ENCODE data around the gene BTBD2. TPM values are rescaled to one million over a fixed set of nuclear protein-coding genes. Genes with fewer than 3 reads are reported as not detected.

BTBD2 gene
- total and polyA plus RNA-seq, 4 experiments from 2014 or later: 2.8 to 59.4 (median 29.4) TPM

- Histone ChIP-seq H3K4me3 (ENCODE audit: low read length in 2 of 2) (no peak overlapping the region), H3K27ac (ENCODE audit: low read depth, low read length) (no peak overlapping the region), H3K27me3 (ENCODE audit: insufficient read depth, low read length) (no peaks in the 10 kb centered on the region), H3K36me3 (ENCODE audit: insufficient read depth, low read length) (peaks cover 44% of the 10 kb centered on the region), H3K9me3 (ENCODE audit: control insufficient read depth in 1 of 2, low read length in 2 of 2) (no peaks in the 10 kb centered on the region), H3K4me1 (ENCODE audit: insufficient read depth, low read length) (no peaks in the 10 kb centered on the region)
- Mint-ChIP-seq H3K27ac (peak overlapping the region in 1 of 7 donors; percentile 47), H3K4me3 (no peak overlapping the region), H3K27me3 (no peaks in the 10 kb centered on the region), H3K4me1 (no peaks in the 10 kb centered on the region), H3K36me3 (peaks cover 11 to 40% of the 10 kb centered on the region in 2 donors), H3K9me3 (no peaks in the 10 kb centered on the region)
- DNase-seq: peak in 1 of 5 donors; percentile 40
- POLR2A ChIA-PET (ENCODE audit: partially characterized antibody): no interaction called here
- CTCF ChIA-PET (ENCODE audit: partially characterized antibody): no interaction called here
- intact Hi-C loops (cut with micrococcal nuclease): no loop called here
Measured at GRCh38 chr19:1986357-1987162, 29.0 kb downstream of the BTBD2 start.

- no peak overlapping the region for H3K27ac Mint-ChIP-seq
- H3K36me3 Mint-ChIP-seq: peaks cover 12 to 40% of the 10 kb centered on the region in 2 donors
- intact Hi-C loops (cut with micrococcal nuclease): no loop called here
- ChIA-PET CTCF (ENCODE audit: partially characterized antibody) (no interaction called here), POLR2A (ENCODE audit: partially characterized antibody) (no interaction called here)
- Histone ChIP-seq H3K27me3 (ENCODE audit: insufficient read depth, low read length) (no peaks in the 10 kb centered on the region), H3K4me3 (ENCODE audit: low read length in 2 of 2) (no peak overlapping the region), H3K4me1 (ENCODE audit: insufficient read depth, low read length) (no peaks in the 10 kb centered on the region), H3K36me3 (ENCODE audit: insufficient read depth, low read length) (peaks cover 44% of the 10 kb centered on the region), H3K9me3 (ENCODE audit: control insufficient read depth in 1 of 2, low read length in 2 of 2) (no peaks in the 10 kb centered on the region), H3K27ac (ENCODE audit: low read depth, low read length) (no peak overlapping the region)
- H3K4me1 Mint-ChIP-seq: no peaks in the 10 kb centered on the region
- no peaks in the 10 kb centered on the region for H3K9me3 Mint-ChIP-seq
- no peak overlapping the region for H3K4me3 Mint-ChIP-seq
- no peaks in the 10 kb centered on the region for H3K27me3 Mint-ChIP-seq
- DNase-seq: no peak
Measured at GRCh38 chr19:1985588-1986356, 29.7 kb downstream of the BTBD2 start.

GRCh38 chr19:1984357-1984756, 31.2 kb downstream of the BTBD2 start:
- no peaks in the 10 kb centered on the region for H3K27me3 ChIP-seq (ENCODE audit: insufficient read depth, low read length)
- DNase-seq: peak in 1 of 5 donors; percentile 3

GRCh38 chr19:1981253-1981652, 34.3 kb downstream of the BTBD2 start:
- intact Hi-C loops (cut with micrococcal nuclease): no loop called here
- no peaks in the 10 kb centered on the region for H3K4me1 ChIP-seq (ENCODE audit: insufficient read depth, low read length)
- no peaks in the 10 kb centered on the region for H3K9me3 ChIP-seq (ENCODE audit: control insufficient read depth in 1 of 2, low read length in 2 of 2)
- H3K36me3 ChIP-seq (ENCODE audit: insufficient read depth, low read length): peaks cover 36% of the 10 kb centered on the region
- peaks cover 12 to 29% of the 10 kb centered on the region in 2 donors for H3K36me3 Mint-ChIP-seq
- no peak for DNase-seq
- no peak overlapping the region for H3K4me3 ChIP-seq (ENCODE audit: low read length in 2 of 2)
- ChIA-PET CTCF (ENCODE audit: partially characterized antibody) (interaction anchor here (0.8 kb wide), 1 partner anchor 11 kb away, joined by 3 read pairs; no protein-coding TSS in a partner anchor), POLR2A (ENCODE audit: partially characterized antibody) (interaction anchor here (0.9 kb wide), 1 partner anchor 80 kb away, joined by 3 read pairs; no protein-coding TSS in a partner anchor)
- no peaks in the 10 kb centered on the region for H3K27me3 ChIP-seq (ENCODE audit: insufficient read depth, low read length)
- no peak overlapping the region for H3K27ac ChIP-seq (ENCODE audit: low read depth, low read length)
- H3K4me1 Mint-ChIP-seq: no peaks in the 10 kb centered on the region
- H3K27ac Mint-ChIP-seq: no peak overlapping the region
- no peaks in the 10 kb centered on the region for H3K27me3 Mint-ChIP-seq
- no peak overlapping the region for H3K4me3 Mint-ChIP-seq
- H3K9me3 Mint-ChIP-seq: no peaks in the 10 kb centered on the region

More at GRCh38 chr19:1984357-1984756, 31.2 kb downstream of the BTBD2 start:
- Mint-ChIP-seq H3K36me3 (peaks cover 12 to 40% of the 10 kb centered on the region in 2 donors), H3K27me3 (no peaks in the 10 kb centered on the region), H3K9me3 (no peaks in the 10 kb centered on the region), H3K4me3 (no peak overlapping the region), H3K27ac (no peak overlapping the region), H3K4me1 (no peaks in the 10 kb centered on the region)
- Histone ChIP-seq H3K4me3 (ENCODE audit: low read length in 2 of 2) (no peak overlapping the region), H3K4me1 (ENCODE audit: insufficient read depth, low read length) (no peaks in the 10 kb centered on the region), H3K27ac (ENCODE audit: low read depth, low read length) (no peak overlapping the region), H3K9me3 (ENCODE audit: control insufficient read depth in 1 of 2, low read length in 2 of 2) (no peaks in the 10 kb centered on the region), H3K36me3 (ENCODE audit: insufficient read depth, low read length) (peaks cover 46% of the 10 kb centered on the region)
- POLR2A ChIA-PET (ENCODE audit: partially characterized antibody): no interaction called here
- intact Hi-C loops (cut with micrococcal nuclease): no loop called here
- CTCF ChIA-PET (ENCODE audit: partially characterized antibody): no interaction called here

- no peaks in the 10 kb centered on the region for H3K4me1 ChIP-seq (ENCODE audit: insufficient read depth, low read length)
- H3K27me3 Mint-ChIP-seq: no peaks in the 10 kb centered on the region
- POLR2A ChIA-PET (ENCODE audit: partially characterized antibody): interaction anchor here (0.9 kb wide), 1 partner anchor 81 kb away, joined by 3 read pairs; no protein-coding TSS in a partner anchor
- no peak overlapping the region for H3K27ac ChIP-seq (ENCODE audit: low read depth, low read length)
- no peaks in the 10 kb centered on the region for H3K9me3 Mint-ChIP-seq
- H3K36me3 Mint-ChIP-seq: peaks cover 12 to 30% of the 10 kb centered on the region in 2 donors
- no peak overlapping the region for H3K4me3 Mint-ChIP-seq
- peaks cover 0 to 2% (median 0%) of the 10 kb centered on the region in 4 donors for H3K4me1 Mint-ChIP-seq
- no peaks in the 10 kb centered on the region for H3K9me3 ChIP-seq (ENCODE audit: control insufficient read depth in 1 of 2, low read length in 2 of 2)
- H3K27ac Mint-ChIP-seq: no peak overlapping the region
- H3K27me3 ChIP-seq (ENCODE audit: insufficient read depth, low read length): no peaks in the 10 kb centered on the region
- intact Hi-C loops (cut with micrococcal nuclease): no loop called here
- CTCF ChIA-PET (ENCODE audit: partially characterized antibody): no interaction called here
- H3K4me3 ChIP-seq (ENCODE audit: low read length in 2 of 2): no peak overlapping the region
- DNase-seq: peak in 1 of 5 donors; percentile 31
- H3K36me3 ChIP-seq (ENCODE audit: insufficient read depth, low read length): peaks cover 40% of the 10 kb centered on the region
Measured at GRCh38 chr19:1980809-1981181, 34.7 kb downstream of the BTBD2 start.

GRCh38 chr19:1980091-1980808, 35.3 kb downstream of the BTBD2 start:
- Histone ChIP-seq H3K4me1 (ENCODE audit: insufficient read depth, low read length) (no peaks in the 10 kb centered on the region), H3K9me3 (ENCODE audit: control insufficient read depth in 1 of 2, low read length in 2 of 2) (no peaks in the 10 kb centered on the region), H3K36me3 (ENCODE audit: insufficient read depth, low read length) (peaks cover 45% of the 10 kb centered on the region), H3K4me3 (ENCODE audit: low read length in 2 of 2) (no peak overlapping the region), H3K27ac (ENCODE audit: low read depth, low read length) (no peak overlapping the region), H3K27me3 (ENCODE audit: insufficient read depth, low read length) (no peaks in the 10 kb centered on the region)
- Mint-ChIP-seq H3K27ac (no peak overlapping the region), H3K9me3 (peaks cover 0 to under 1% (median 0%) of the 10 kb centered on the region in 8 donors), H3K4me1 (peaks cover 0 to 2% (median under 1%) of the 10 kb centered on the region in 4 donors), H3K27me3 (no peaks in the 10 kb centered on the region), H3K36me3 (peaks cover 12 to 29% of the 10 kb centered on the region in 2 donors), H3K4me3 (no peak overlapping the region)
- ChIA-PET POLR2A (ENCODE audit: partially characterized antibody) (no interaction called here), CTCF (ENCODE audit: partially characterized antibody) (no interaction called here)
- intact Hi-C loops (cut with micrococcal nuclease): no loop called here
- peak in 1 of 5 donors; percentile 30 for DNase-seq

- H3K4me3 ChIP-seq (ENCODE audit: low read length in 2 of 2): no peak overlapping the region
- no peaks in the 10 kb centered on the region for H3K27me3 Mint-ChIP-seq
- no peaks in the 10 kb centered on the region for H3K9me3 ChIP-seq (ENCODE audit: control insufficient read depth in 1 of 2, low read length in 2 of 2)
- H3K9me3 Mint-ChIP-seq: peaks cover 0 to 1% (median 0%) of the 10 kb centered on the region in 8 donors
- H3K4me1 Mint-ChIP-seq: peaks cover 0 to 4% (median under 1%) of the 10 kb centered on the region in 4 donors
- POLR2A ChIA-PET (ENCODE audit: partially characterized antibody): no interaction called here
- H3K4me1 ChIP-seq (ENCODE audit: insufficient read depth, low read length): no peaks in the 10 kb centered on the region
- DNase-seq: peak in 1 of 5 donors; percentile 34
- peaks cover 15 to 27% of the 10 kb centered on the region in 2 donors for H3K36me3 Mint-ChIP-seq
- no peaks in the 10 kb centered on the region for H3K27me3 ChIP-seq (ENCODE audit: insufficient read depth, low read length)
- H3K27ac ChIP-seq (ENCODE audit: low read depth, low read length): no peak overlapping the region
- no peak overlapping the region for H3K4me3 Mint-ChIP-seq
- H3K27ac Mint-ChIP-seq: no peak overlapping the region
- intact Hi-C loops (cut with micrococcal nuclease): no loop called here
- H3K36me3 ChIP-seq (ENCODE audit: insufficient read depth, low read length): peaks cover 49% of the 10 kb centered on the region
- CTCF ChIA-PET (ENCODE audit: partially characterized antibody): no interaction called here
Measured at GRCh38 chr19:1979642-1980041, 35.9 kb downstream of the BTBD2 start.
